Inferior parietal cortex (tissue), 1 donor: ENCODE results near the gene NDUFA13.

Experiments used
- DNase-seq: peaks from one replicate; pipeline ENCODE4 v3.0.0-alpha.2; 2016; ENCODE audit errors: extremely low spot score

NDUFA13 gene

GRCh38 chr19:19548915-19549759, 33.1 kb downstream of the NDUFA13 start:
- DNase-seq = no peak

DNA sequence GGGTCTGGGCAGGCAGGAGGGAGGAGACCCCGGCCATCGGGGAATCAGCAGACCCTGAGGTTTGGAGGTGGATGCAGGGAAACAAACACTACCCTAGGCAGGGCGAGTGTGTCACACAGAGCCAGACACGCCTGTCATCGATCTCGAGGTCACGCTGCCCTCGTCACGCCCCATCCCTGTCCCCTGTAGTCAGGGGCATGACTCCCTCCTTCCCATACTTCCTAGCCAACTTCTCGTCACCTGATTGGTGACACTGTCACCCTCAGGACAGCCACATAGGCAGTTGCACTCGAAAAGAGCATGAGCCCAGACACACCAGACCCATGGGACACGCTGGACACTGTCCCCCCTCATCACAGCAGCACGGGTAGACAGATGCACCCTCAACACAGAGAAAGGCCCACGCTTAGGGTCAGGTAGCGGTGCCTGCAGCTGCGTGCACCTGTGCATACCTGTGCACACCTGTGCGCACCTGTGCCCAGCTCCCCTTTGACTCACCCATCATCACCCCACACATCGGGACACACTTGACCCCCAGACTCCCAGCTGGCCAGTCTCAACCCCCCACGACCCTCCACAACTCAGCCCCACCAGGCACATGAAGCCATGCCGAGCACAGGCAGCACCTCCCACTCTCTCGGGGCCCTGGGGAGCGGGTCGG, 33.9 kb downstream of the NDUFA13 start:
- no peak for DNase-seq

DNA sequence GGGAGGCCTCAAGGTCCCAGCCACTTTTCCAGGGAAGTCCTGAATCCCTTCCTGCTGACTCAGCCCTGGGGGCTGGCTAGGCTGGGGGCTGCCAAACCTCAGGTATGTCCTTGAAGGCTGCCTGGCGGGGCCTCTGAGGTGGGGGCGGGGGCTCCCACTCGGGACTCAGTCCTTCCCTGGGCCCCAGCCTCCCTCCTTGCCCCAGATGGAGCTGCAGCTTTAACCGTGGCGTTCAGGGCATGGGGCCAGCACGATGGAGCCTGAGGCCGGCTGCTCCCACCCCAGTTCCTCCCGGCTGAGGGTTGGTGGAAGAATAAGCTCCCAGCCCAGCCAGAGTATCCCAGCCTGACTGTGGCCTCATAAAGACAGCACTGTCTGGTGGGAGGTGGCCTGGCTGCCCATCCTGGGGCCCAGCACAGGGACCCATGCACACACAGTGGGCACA, 34.5 kb downstream of the NDUFA13 start:
- DNase-seq = no peak

DNA sequence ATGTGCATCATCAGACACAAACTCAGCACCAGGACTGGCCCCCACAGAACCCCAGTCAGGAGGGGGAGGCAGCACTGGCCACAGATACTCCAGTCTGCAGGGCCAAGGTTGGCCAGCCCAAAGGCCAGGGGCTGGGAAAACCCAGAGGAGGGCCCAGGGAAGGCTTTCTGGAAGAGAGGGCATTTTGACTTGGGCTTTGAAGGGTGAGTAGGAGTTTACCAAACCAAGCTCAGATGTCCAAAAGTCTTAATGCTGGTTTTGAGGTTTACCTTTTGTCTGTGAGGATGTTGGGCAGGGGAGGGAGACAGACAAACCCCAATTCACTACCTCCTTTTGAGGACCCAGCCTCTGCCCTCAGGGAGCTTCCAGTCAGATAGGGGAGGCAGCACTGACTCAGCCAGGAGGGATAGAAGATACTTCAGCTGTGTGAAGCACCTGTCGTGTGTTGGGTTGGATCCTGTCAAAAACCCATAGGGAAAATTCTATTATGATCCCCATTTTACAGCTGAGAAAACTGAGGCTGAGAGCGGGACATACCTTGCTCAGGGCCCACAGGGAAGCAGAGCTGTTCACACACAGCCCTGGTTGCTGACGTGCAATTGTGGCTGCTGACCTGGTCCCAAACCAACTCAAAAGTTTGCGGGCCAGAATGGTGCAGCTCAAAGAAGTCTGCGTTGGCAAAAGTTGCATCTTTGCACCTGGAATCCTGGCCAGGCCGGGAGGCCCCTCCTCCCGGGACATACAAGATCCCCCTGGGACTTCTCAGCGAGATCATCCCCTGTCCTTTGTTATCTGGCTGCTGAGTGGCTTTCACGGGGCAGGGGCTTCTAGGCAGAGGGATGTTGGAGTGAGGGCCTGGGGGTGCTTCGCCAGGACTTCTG, 35.2 kb downstream of the NDUFA13 start:
- DNase-seq = no peak

DNA sequence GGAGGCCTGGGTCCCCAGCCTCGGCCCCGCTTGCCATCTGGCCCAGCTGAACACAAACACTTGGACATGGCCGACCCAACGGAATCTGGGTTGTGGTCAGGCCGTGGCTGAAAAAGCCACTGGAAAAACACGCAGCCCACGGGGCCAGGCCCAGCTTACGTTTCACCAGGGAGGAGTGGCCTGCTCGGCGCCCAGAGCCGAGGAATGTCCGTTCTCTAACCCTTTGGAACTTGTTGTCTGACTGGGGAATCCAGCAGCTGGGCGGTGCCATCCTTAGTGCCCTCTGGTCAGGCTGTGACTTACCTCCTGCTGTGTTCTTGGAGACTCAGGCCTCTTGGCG, 35.8 kb downstream of the NDUFA13 start:
- no peak for DNase-seq

DNA sequence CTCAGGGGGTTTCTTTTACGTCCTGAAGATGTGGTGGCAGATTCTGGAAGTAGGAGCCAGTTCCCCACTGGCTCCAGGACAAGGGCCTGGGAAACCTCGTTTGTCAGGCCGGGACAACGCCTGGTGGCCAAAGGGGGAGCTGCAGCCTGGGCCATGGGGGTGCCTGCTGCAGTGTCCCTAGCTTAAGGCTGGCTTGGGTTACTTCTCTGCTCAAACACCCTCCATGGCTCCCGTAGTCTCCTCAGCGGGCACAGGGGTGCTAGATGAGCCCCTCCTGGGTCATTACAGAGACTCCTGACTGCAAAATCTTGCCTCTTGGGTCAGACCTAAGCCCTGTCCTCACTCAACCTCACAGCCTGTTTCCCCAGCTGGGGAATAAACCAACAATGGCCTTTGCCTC, 36.8 kb downstream of the NDUFA13 start:
- DNase-seq = no peak

DNA sequence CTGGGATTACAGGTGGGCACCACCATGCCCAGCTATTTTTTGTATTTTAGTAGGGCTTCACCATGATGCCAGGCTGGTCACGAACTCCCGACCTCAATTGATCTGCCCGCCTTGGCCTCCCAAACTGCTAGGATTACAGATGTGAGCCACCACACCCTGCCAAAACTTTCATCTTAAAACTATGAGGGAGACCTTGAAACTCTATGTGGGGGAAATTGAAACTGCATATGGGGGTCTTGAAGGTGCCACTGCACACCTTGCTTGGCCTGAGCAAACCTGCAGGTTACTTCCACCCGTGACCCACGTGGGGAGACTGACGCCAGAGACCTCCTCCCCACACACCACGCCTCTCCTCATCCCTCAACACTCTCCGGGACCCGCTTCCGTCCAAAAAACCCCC, 37.6 kb downstream of the NDUFA13 start:
- DNase-seq = no peak

DNA sequence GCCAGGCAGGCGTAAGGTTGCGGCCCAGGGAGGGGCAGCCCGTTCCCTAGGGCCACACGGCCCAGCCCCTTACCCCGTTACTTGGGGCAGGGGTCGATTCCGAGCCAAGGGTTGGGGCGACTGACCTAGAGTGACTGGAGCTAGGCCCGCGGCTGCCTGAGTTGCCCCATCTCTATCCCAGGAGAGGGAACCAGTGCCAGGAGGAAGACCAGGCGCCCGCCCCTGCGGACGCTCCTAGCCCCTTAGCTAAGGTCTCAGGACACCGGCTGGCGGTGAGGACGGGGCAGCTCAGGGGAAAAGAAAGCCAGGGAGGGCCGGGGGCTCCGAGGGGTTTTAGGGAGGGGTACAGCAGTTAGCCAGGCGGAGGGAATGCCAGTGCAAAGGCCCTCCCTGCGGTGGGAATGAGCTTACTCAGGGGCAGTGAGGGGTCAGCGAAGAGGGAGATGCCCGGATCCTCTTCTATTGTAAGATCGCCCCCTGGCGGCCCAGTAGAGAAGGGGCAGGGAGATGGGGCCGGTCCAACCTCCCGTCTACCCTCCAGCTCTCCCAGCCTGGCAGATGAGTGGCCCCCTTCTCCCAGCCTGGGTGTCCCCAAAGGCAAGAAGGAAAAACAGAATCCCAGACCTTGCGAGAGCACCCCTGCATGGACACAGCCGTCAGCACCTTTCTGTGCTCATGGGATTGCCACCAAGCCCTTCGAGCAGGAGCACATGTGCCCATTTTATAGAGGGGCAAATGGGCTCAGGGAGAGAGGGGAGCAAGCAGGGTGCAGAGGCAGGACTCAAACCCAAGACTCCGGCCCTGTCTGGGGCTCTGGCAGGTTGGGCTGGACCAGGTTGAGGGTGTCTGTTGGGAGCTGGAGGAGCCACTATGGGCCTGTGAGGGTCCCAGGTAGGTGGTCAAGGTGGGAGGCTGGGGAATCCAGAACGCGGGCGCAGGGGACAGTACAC, 38.3 kb downstream of the NDUFA13 start:
- no peak for DNase-seq

GRCh38 chr19:19558055-19558454, 42.0 kb downstream of the NDUFA13 start:
- no peak for DNase-seq

DNA sequence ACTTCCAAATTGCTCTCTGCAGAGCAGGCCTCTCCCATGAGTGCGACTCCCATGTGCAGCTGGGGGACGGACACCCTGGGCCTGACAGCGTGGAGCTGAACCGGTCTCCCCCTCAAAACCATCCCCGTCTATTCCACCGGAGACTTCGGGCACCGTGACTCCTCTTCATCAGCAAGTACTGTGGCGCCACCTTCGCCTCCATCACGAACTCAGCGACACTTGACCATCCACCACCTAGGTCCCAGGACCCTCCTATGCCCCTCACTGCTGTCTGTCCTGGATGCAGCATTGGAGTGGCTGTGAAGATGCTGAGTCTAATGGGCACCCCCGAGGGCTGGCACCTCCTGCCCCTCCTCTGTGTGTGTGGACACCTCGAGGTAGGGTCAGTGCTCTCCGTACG, 42.6 kb downstream of the NDUFA13 start:
- no peak for DNase-seq

- DNase-seq = no peak
Measured at GRCh38 chr19:19559931-19560330, 43.9 kb downstream of the NDUFA13 start.

DNA sequence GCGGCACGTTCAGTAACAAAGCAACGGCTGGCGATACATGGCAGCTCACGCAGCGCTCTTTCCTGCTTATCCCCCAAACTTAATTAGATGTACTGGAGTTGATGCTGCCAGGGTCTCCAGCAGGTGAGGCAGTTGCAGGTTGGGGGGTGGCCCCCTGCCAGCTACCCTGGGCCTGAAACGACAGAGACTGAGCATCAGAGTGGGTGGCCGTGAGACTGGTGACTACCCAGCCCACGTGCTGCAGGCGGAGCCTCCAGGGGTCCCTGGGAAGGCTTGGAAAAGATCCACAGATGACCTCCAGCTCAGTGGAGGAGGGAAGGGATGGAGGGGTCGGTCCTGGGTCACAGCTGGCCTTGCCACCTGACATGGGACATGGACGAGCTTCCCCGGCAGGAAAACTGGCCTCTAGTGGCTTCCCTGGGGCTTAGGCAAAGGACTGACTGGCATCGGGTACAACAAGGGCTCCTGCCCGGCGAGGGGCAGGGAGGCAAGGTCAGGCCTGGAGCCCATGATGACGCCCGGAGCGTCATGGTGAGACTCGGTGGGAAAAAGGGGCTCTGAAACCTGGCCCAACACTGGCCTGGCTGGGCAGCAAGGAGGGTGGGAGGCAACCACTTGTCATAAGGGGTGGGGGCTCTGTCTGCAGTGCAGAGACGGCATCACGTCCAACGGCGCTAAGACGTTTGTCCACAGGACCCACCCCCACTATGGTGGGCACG, 46.1 kb downstream of the NDUFA13 start:
- DNase-seq = no peak

- DNase-seq = no peak
Measured at GRCh38 chr19:19562665-19563347, 46.8 kb downstream of the NDUFA13 start.

- no peak for DNase-seq
Measured at GRCh38 chr19:19563348-19563848, 47.4 kb downstream of the NDUFA13 start.

- no peak for DNase-seq
Measured at GRCh38 chr19:19566306-19566705, 50.3 kb downstream of the NDUFA13 start.

DNA sequence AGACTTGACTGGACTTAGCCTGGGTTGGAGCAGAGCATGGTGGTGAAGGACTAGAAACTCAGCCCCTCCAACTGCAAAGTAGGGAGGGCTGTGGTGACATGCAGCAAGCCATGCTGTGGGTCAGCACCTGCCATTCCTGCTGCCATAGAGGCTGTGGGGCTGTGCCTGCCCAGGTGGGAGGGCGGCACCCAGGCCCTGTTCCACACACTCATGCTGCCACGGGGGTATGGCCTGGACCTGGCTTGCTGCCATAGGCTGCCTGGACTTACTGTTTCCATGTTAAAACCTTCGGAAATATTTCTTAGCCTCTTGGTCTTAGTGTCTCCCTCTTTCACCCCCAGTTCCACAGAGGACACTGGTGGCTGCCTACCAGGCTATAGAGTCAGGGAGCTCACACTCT, 51.4 kb downstream of the NDUFA13 start:
- DNase-seq = no peak

DNA sequence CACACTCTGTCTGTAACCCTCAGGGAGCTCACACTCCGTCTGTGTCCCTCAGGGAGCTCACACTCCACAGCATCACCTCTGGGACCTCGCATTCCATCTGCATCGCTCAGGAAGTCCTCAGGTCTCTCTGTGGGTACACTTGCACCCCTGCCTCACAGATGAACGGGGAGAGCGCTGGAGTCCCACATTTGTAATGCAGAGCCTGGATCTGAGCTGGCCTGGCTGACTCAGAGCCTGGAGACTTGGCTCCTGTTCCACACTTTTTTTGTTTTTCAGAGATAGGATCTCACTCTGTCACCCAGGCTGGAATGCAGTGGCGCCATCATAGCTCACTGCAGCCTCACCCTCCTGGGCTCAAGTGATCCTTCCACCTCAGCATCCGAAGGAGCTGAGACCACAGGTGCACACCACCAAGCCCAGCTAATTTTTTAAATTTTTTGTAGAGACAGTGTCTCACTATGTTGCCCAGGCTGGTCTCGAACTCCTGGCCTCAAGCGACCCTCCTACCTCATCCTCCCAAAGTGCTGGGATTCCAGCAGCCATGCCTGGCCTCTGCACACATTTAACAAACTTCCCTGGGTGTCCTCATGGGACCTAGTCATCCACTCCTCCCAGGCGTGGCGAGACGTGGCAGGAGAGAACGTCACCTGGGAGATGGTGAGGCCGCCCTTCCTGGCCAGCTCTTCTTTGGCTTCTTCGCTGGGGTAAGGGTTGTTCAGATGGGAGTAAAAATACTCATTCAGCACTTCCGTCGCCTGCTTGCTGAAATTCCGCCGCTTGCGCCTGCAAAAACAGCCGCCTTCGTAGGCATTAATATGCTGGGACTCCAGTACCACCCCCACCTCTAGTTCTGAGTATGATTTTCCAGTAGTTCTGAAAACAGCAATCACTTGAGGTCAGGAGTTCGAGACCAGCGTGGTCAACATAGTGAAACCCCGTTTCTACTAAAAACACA, 53.1 kb downstream of the NDUFA13 start:
- no peak for DNase-seq

GRCh38 chr19:19570571-19570970, 54.5 kb downstream of the NDUFA13 start:
- DNase-seq = no peak
